H1 (cell line): ENCODE measurements around the gene SVOPL. TPM values are rescaled to one million over a fixed set of nuclear protein-coding genes. Genes with fewer than 3 reads are reported as not detected.

Experiments used
- CTCF ChIA-PET: fragments of 300-600 bp; sonication (Branson Sonifier 250); formaldehyde crosslinking; loops from one replicate; lab custom pipeline; 2021; ENCODE audit not compliant: partially characterized antibody; lab: Charles Lee
- POLR2A ChIA-PET: fragments of 300-600 bp; sonication (Branson Sonifier 250); formaldehyde crosslinking; loops from one replicate; lab custom pipeline; 2021; ENCODE audit warnings: inconsistent platforms; ENCODE audit not compliant: partially characterized antibody; lab: Charles Lee
- DNase-seq, 2 experiments: peaks; one replicate each; pipeline versions ENCODE4 v3.0.0 to v3.0.0-alpha.2; 2010 to 2022; ENCODE audit warnings: low spot score in 2 of 2, low read depth in 1 of 2, mixed read lengths in 1 of 2
- FAIRE-seq: peaks from 2 replicates; lab custom pipeline; 2011; peaks lifted over from hg19 to GRCh38; lab: Jason Lieb, UNC
- H2AFZ ChIP-seq: 2 replicates; pipeline ENCODE4 v1.8.1; 2012; ENCODE audit warnings: low read length, inconsistent platforms
- H2AK5ac ChIP-seq: 2 replicates; pipeline ENCODE4 v1.6.1; 2013; ENCODE audit warnings: low read depth, low read length
- H2BK120ac ChIP-seq: replicated peaks from 2 replicates; pipeline ENCODE3; 2013; ENCODE audit warnings: low read depth, low read length, inconsistent platforms
- H2BK12ac ChIP-seq: 2 replicates; pipeline ENCODE4 v1.6.1; 2013; ENCODE audit warnings: low read depth, low read length
- H2BK15ac ChIP-seq: 2 replicates; pipeline ENCODE4 v1.6.1; 2013; ENCODE audit warnings: low read length
- H2BK20ac ChIP-seq: 2 replicates; pipeline ENCODE4 v1.6.1; 2013; ENCODE audit warnings: low read length
- H2BK5ac ChIP-seq: 2 replicates; pipeline ENCODE4 v1.6.1; 2013; ENCODE audit warnings: low read depth, low read length
- H3K14ac ChIP-seq: 2 replicates; pipeline ENCODE4 v1.6.1; 2013; ENCODE audit warnings: inconsistent platforms; ENCODE audit not compliant: insufficient read length
- H3K18ac ChIP-seq: 2 replicates; pipeline ENCODE4 v1.6.1; 2013; ENCODE audit warnings: low read length; ENCODE audit errors: extremely low read depth
- H3K23ac ChIP-seq: 2 replicates; pipeline ENCODE4 v1.6.1; 2013; ENCODE audit warnings: inconsistent platforms; ENCODE audit not compliant: insufficient read length
- H3K23me2 ChIP-seq: 2 replicates; pipeline ENCODE4 v1.6.1; 2013; ENCODE audit warnings: low read depth, low read length
- H3K27ac ChIP-seq: 2 replicates; pipeline ENCODE4 v1.6.1; 2011; ENCODE audit warnings: low read depth, low read length, inconsistent platforms
- H3K27me3 ChIP-seq, 4 experiments: replicated peaks in 1 of 4; 1 replicate in 1 of 4; 2 replicates in 3 of 4; pipeline versions ENCODE4 v1.6.1 to v1.8.1; 2011 to 2013; ENCODE audit warnings: low read length in 3 of 4, mild to moderate bottlenecking in 3 of 4, inconsistent platforms in 2 of 4, mixed read lengths in 2 of 4, moderate library complexity in 1 of 4; ENCODE audit not compliant: control insufficient read depth in 3 of 4, insufficient read depth in 3 of 4; ENCODE audit errors: extremely low read depth in 1 of 4
- H3K36me3 ChIP-seq, 4 experiments: 2 replicates each; pipeline versions ENCODE4 v1.6.1 to v1.8.1; 2011 to 2013; ENCODE audit warnings: mild to moderate bottlenecking in 4 of 4, low read length in 3 of 4, moderate library complexity in 2 of 4, control low read depth in 1 of 4, inconsistent platforms in 1 of 4; ENCODE audit not compliant: insufficient read depth in 4 of 4, control insufficient read depth in 2 of 4
- H3K4ac ChIP-seq: replicated peaks from 2 replicates; pipeline ENCODE3; 2013; ENCODE audit warnings: low read length, low read depth, mixed read lengths, inconsistent platforms; ENCODE audit not compliant: insufficient read length
- H3K4me1 ChIP-seq, 4 experiments: replicated peaks in 1 of 4; 1 replicate in 1 of 4; 2 replicates in 3 of 4; pipeline versions ENCODE4 v1.6.1 to v1.8.1; 2011 to 2013; ENCODE audit warnings: low read length in 3 of 4, inconsistent platforms in 2 of 4, mixed read lengths in 1 of 4; ENCODE audit not compliant: insufficient read depth in 4 of 4, control insufficient read depth in 3 of 4
- H3K4me2 ChIP-seq, 2 experiments: 2 replicates each; pipeline versions ENCODE4 v1.6.1 to v1.8.1; 2011 to 2013; ENCODE audit warnings: low read depth in 2 of 2, low read length in 2 of 2, control low read depth in 1 of 2, inconsistent platforms in 1 of 2, mild to moderate bottlenecking in 1 of 2; ENCODE audit not compliant: insufficient read depth in 1 of 2
- H3K4me3 ChIP-seq, 4 experiments: fragments of 200-600, 300-600 bp in 1 of 4; sonication (generic), shearing (Covaris generic), sonication (Bioruptor Twin) in 1 of 4; 2 replicates each; pipeline versions ENCODE4 v1.5.1 to v1.8.1; 2011 to 2016; ENCODE audit warnings: low read length in 4 of 4, low read depth in 3 of 4, control low read depth in 2 of 4, inconsistent platforms in 2 of 4, mild to moderate bottlenecking in 2 of 4, mixed read lengths in 1 of 4, moderate library complexity in 1 of 4; ENCODE audit not compliant: insufficient read depth in 2 of 4; ENCODE audit errors: extremely low read depth in 1 of 4
- H3K56ac ChIP-seq: replicated peaks from 2 replicates; pipeline ENCODE3; 2013; ENCODE audit warnings: low read depth, mild to moderate bottlenecking, mixed read lengths, low read length, inconsistent platforms; ENCODE audit not compliant: insufficient read length
- H3K79me1 ChIP-seq: 2 replicates; pipeline ENCODE4 v1.6.1; 2013; ENCODE audit warnings: low read depth, low read length, control low read depth
- H3K79me2 ChIP-seq, 2 experiments: 2 replicates each; pipeline versions ENCODE4 v1.6.1 to v1.8.1; 2012 to 2013; ENCODE audit warnings: low read length in 2 of 2, mild to moderate bottlenecking in 2 of 2, inconsistent platforms in 1 of 2; ENCODE audit not compliant: insufficient read depth in 2 of 2, control insufficient read depth in 1 of 2
- H3K9ac ChIP-seq, 4 experiments: replicated peaks in 1 of 4; 1 replicate in 1 of 4; 2 replicates in 3 of 4; pipeline versions ENCODE4 v1.6.1 to v1.8.1; 2011 to 2013; ENCODE audit warnings: low read depth in 3 of 4, low read length in 3 of 4, control low read depth in 2 of 4, mild to moderate bottlenecking in 2 of 4, moderate library complexity in 2 of 4, inconsistent platforms in 1 of 4; ENCODE audit errors: extremely low read depth in 1 of 4
- H3K9me3 ChIP-seq, 2 experiments: 2 replicates each; pipeline versions ENCODE4 v1.6.1 to v1.8.1; 2012 to 2013; ENCODE audit warnings: mild to moderate bottlenecking in 2 of 2, moderate library complexity in 2 of 2, control low read depth in 1 of 2, inconsistent platforms in 1 of 2, low read depth in 1 of 2, low read length in 1 of 2, mixed read lengths in 1 of 2; ENCODE audit not compliant: insufficient read depth in 2 of 2
- H4K20me1 ChIP-seq, 2 experiments: replicated peaks in 1 of 2; 2 replicates each; pipeline versions ENCODE3 to v1.8.1; 2011 to 2013; ENCODE audit warnings: inconsistent platforms in 2 of 2, low read length in 2 of 2, mild to moderate bottlenecking in 1 of 2; ENCODE audit not compliant: insufficient read depth in 2 of 2, control insufficient read depth in 1 of 2
- H4K5ac ChIP-seq: 2 replicates; pipeline ENCODE4 v1.6.1; 2013; ENCODE audit warnings: low read length, low read depth, mixed read lengths, inconsistent platforms; ENCODE audit not compliant: insufficient read length
- H4K8ac ChIP-seq: 2 replicates; pipeline ENCODE4 v1.8.0; 2013; ENCODE audit warnings: mild to moderate bottlenecking, moderate library complexity, low read length, inconsistent platforms; ENCODE audit not compliant: insufficient read depth; ENCODE audit errors: extremely low read depth
- H4K91ac ChIP-seq: replicated peaks from 2 replicates; pipeline ENCODE3; 2013; ENCODE audit warnings: low read length, mixed read lengths, inconsistent platforms; ENCODE audit not compliant: insufficient read length
- JUN ChIP-seq: IDR thresholded peaks from 2 replicates; pipeline ENCODE4 v1.6.1; 2011; ENCODE audit warnings: low read depth, mild to moderate bottlenecking, improper control_type of control experiment, low read length
- WGBS, 2 experiments: shearing (Covaris generic) in 1 of 2; methylation state at CpG; one replicate each; pipeline versions ENCODE4 v1.1.6 to v1.1.7; 2013 to 2015; ENCODE audit warnings: low lambda C conversion rate in 2 of 2, mixed read lengths in 2 of 2, inconsistent platforms in 1 of 2, low coverage in 1 of 2, missing lambda C conversion rate in 1 of 2; ENCODE audit not compliant: insufficient replicate concordance in 2 of 2, insufficient coverage in 1 of 2, insufficient read length in 1 of 2; ENCODE audit errors: extremely low coverage in 1 of 2, missing lambda C conversion rate in 1 of 2; 5-methylcytosine and 5-hydroxymethylcytosine counted together
- polyA plus RNA-seq, 7 experiments: library from polyadenylated mRNA; depleted of rRNA in 3 of 7; stranded (reverse) in 5 of 7; unstranded in 2 of 7; fragments of >200 nt in 5 of 7; fragments of 200-250 nt in 2 of 7; gene quantifications; 1 replicate in 5 of 7; 2 replicates in 1 of 7; 4 replicates in 1 of 7; pipeline versions ENCODE4 v1.2.1 to v1.2.3, GENCODE V29; 2011 to 2013; ENCODE audit warnings: missing spikeins in 2 of 7, mixed read lengths in 2 of 7
- total RNA-seq: library from RNA; stranded (reverse); fragmentation: NEBNext Ultra II Directional; extraction: Animal tissue kit (Norgen Biotek cat#: 25700); gene quantifications from 2 replicates; pipeline ENCODE4 v1.2.1, GENCODE V29; 2021

SVOPL gene
- total and polyA plus RNA-seq, 2 of the 8 experiments (the other 6 are each of a cell fraction or from before 2014, with no cell fraction given) = 1.1 to 1.4 TPM

- WGBS, 2 experiments = 87% methylated on average over 4 of the region's 4 CpGs; no CpG with 5 or more reads in 1 of the 2 experiments
- no peak overlapping the region for H3K9ac ChIP-seq
- no peak overlapping the region for H3K27ac ChIP-seq
- no peak for TF ChIP-seq JUN
Measured at GRCh38 chr7:138581065-138581464, 120.1 kb downstream of the SVOPL start.

More at GRCh38 chr7:138581065-138581464, 120.1 kb downstream of the SVOPL start:
- Histone ChIP-seq H2BK120ac (no peak overlapping the region), H3K18ac (no peak overlapping the region), H3K4me2 (no peak overlapping the region), H4K8ac (no peak overlapping the region), H3K79me1 (no peaks in the 10 kb centered on the region), H3K23me2 (no peaks in the 10 kb centered on the region; the same call in 1 of the 2 replicates), H3K9me3 (no peaks in the 10 kb centered on the region), H3K4me1 (no peaks in the 10 kb centered on the region), H3K23ac (no peak overlapping the region), H3K79me2 (0 out of 4 replicates have a peak, but pooled peaks cover 0 to 3% of the 10 kb centered on the region in 2 experiments), H3K27me3 (no peaks in the 10 kb centered on the region), H2BK15ac (no peak overlapping the region), H4K5ac (no peak overlapping the region), H2BK12ac (no peak overlapping the region), H2AK5ac (no peak overlapping the region), H4K20me1 (no peaks in the 10 kb centered on the region), H3K4me3 (no peak overlapping the region), H3K4ac (no peak overlapping the region), H2AFZ (no peak overlapping the region), H2BK5ac (no peak overlapping the region), H4K91ac (no peak overlapping the region), H2BK20ac (no peak overlapping the region), H3K56ac (no peak overlapping the region), H3K36me3 (peaks cover 20 to 98% (median 71%) of the 10 kb centered on the region in 4 experiments), H3K14ac (no peak overlapping the region)
- CTCF ChIA-PET = interaction anchor here (0.6 to 2.6 kb wide), 2 partner anchors 158 to 271 kb away, joined by 3 to 8 read pairs; no protein-coding TSS in a partner anchor
- DNase-seq (no peak), FAIRE-seq (no peak)
- POLR2A ChIA-PET = no interaction called here
